ENCODE measurements around the gene MAML3.

Gene MAML3

DNA sequence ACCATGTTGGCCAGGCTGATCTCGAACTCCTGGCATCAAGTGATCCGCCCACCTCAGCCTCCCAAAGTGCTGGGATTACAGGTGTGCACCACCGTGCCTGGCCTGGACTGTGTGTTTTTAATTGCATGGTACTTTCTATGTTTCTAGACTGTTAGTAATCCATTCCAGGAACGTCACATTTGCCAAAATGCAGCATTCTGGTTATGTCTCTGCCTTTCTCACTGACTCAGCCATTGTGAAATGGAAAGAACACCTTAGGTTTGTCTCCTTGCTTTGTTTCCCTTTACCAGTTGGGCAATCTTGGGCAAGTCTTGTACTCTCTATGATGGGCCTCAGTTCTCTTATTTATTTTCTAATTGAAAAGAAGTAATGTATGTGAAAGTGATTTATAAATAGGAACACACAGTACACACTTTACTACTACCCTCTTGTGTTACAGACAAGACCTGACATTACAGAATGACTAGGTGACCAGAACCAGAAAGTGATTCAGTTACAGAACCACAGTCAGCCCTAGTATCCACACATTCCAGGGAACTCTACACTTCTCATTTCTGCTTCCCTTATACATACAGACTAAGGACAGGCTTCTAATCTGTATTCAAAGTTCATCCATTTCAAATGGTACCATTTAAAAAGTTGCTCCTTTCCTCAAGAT is 301.2 kb downstream of the MAML3 start:
- peaks cover 4 to 19% of the 10 kb centered on the region in 2 donors for H3K4me1 Mint-ChIP-seq
- H3K27ac Mint-ChIP-seq: no peak overlapping the region
- H3K4me3 Mint-ChIP-seq: no peak overlapping the region
- DNase-seq (no peak), ATAC-seq (replicated peaks) (peak in 1 of 2 donors; percentile 25)
- no peaks in the 10 kb centered on the region for H3K27me3 Mint-ChIP-seq
- H3K9me3 Mint-ChIP-seq: no peaks in the 10 kb centered on the region
- H3K36me3 Mint-ChIP-seq: no peaks in the 10 kb centered on the region

DNA sequence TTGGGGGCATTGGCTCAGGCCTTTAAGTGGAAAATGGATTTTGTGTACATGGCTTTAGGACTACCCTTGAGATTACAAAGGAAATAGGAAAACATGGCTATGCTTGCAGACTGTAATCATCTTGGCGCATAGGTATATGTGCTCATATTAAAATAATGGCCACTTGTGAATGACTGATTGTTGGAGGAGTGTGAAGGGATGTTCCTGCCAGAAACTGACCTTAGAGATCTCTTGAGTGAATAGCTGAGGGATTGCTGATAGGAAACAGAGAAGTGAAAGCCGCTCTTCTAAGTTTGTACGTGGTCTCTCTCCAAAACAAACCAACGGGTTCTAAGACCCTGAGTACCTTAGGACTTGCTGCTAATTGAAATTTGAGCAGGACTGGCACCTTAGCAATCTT is 302.3 kb downstream of the MAML3 start:
- Mint-ChIP-seq H3K4me3 (no peak overlapping the region), H3K4me1 (peaks cover 3 to 10% of the 10 kb centered on the region in 2 donors), H3K9me3 (no peaks in the 10 kb centered on the region), H3K27ac (no peak overlapping the region), H3K27me3 (no peaks in the 10 kb centered on the region), H3K36me3 (no peaks in the 10 kb centered on the region)
- DNase-seq (no peak), ATAC-seq (replicated peaks) (no peak)

DNA sequence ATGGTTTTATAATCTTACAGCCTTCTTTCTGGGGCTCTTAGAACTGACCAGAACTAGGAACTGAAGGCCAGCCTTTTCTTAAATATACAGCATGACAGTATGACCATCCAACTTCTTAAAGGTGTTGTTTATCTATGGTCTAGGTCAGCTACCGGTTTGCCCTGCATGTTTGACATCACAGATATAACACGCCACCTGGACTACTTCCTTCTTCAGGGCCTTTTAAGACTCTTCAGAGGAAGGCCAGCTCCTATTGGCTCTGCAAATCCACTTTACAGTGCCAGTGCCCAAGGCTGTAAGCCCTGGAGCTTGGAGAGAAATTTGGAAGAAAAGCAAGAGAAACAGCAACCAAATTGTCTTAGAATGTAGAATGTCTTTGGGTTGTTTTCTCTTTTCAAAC is 302.9 kb downstream of the MAML3 start:
- Mint-ChIP-seq H3K9me3 (no peaks in the 10 kb centered on the region), H3K4me3 (no peak overlapping the region), H3K36me3 (no peaks in the 10 kb centered on the region), H3K27me3 (no peaks in the 10 kb centered on the region), H3K4me1 (peaks cover 3 to 10% of the 10 kb centered on the region in 2 donors), H3K27ac (no peak overlapping the region)
- DNase-seq (no peak), ATAC-seq (replicated peaks) (peak in 1 of 2 donors; percentile 38)

DNA sequence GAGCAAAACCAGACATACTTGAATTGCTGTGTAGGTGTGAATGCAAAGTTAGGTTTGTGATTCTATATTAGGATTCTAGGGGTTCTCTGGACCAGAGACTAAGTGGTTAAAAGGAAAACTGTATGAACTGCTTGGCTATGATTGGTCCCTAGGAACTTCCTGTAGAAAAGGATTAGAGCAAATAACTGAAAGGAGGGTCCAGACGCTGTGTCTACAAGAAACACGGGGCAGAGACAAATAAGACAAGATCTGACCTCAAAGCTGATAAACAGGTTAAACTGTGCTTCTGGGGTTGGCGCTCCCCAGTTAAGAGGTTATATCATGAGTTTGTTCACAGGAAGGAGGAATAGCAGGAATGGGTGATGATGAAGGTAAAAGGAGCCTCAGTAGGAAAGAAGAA is 304.8 kb downstream of the MAML3 start:
- Mint-ChIP-seq H3K4me1 (peaks cover 3 to 10% of the 10 kb centered on the region in 2 donors), H3K4me3 (no peak overlapping the region), H3K27me3 (no peaks in the 10 kb centered on the region), H3K27ac (no peak overlapping the region), H3K36me3 (no peaks in the 10 kb centered on the region), H3K9me3 (no peaks in the 10 kb centered on the region)
- DNase-seq (no peak), ATAC-seq (replicated peaks) (no peak)

DNA sequence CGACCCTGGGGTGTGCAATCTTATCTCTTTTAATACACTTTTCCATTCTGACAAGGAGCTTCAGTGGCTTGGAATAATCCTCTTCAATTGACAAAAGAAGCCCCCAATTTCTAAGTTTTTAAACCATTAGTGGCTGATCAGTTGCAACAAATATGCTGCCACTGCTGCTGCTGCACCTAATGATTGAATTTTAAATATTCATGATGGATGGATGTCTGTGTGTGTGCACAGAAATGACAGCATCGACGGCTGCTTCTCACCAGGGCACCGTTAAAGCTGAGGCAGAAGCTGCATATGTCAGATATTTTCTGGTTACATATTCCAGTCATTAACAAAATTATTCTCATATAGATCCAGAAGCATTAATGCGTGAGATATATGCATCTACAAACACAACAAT is 306.0 kb downstream of the MAML3 start:
- no peaks in the 10 kb centered on the region for H3K36me3 Mint-ChIP-seq
- no peaks in the 10 kb centered on the region for H3K27me3 Mint-ChIP-seq
- no peak overlapping the region for H3K27ac Mint-ChIP-seq
- ATAC-seq (replicated peaks): no peak
- H3K4me1 Mint-ChIP-seq: peaks cover 3 to 10% of the 10 kb centered on the region in 2 donors
- DNase-seq: no peak
- no peak overlapping the region for H3K4me3 Mint-ChIP-seq
- H3K9me3 Mint-ChIP-seq: no peaks in the 10 kb centered on the region

DNA sequence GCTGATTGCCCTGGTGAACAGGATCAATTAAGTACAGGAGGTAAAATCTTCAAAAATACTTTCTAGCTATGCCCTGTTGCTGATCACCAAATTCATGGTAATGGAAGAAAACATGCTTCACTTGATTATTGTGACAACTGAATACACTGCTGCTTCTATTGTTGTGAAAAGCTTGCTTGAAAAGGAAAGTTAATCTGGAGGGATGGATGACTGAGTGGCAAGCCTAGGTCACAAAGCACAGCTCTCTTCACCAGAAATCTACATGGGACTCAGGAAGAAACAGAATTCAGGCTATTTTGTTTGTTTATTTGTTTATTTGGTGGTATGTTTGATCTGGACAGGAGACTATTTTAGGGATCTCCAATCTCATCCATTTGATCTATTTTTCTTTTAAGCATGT is 306.4 kb downstream of the MAML3 start:
- Mint-ChIP-seq H3K27ac (no peak overlapping the region), H3K9me3 (no peaks in the 10 kb centered on the region)

DNA sequence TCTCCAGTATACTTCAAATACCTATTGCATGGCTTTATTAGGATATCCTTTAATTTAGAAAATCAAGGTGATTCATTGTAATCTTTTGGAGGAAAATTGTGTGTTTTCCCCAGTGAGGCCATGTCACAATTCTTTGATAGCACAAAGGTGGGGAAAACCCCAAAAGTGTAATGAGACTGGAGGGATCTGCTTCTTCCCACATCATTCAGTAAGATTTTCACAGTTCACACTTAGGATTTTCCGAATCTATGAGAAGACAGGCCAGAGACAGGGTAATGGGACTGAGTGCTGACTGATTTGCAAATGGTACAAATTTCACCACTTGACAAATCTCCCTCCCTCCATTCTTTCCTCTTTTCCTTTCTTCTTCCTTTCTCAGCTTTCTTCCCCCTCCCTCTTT is 307.2 kb downstream of the MAML3 start:
- Mint-ChIP-seq H3K27ac (no peak overlapping the region), H3K36me3 (no peaks in the 10 kb centered on the region), H3K9me3 (no peaks in the 10 kb centered on the region), H3K27me3 (no peaks in the 10 kb centered on the region), H3K4me3 (no peak overlapping the region), H3K4me1 (peaks cover 3 to 9% of the 10 kb centered on the region in 2 donors)
- ATAC-seq (replicated peaks) (no peak), DNase-seq (no peak)

More for the DNA sequence above, 306.4 kb downstream of the MAML3 start:
- DNase-seq (no peak), ATAC-seq (replicated peaks) (no peak)
- Mint-ChIP-seq H3K4me3 (no peak overlapping the region), H3K36me3 (no peaks in the 10 kb centered on the region), H3K27me3 (no peaks in the 10 kb centered on the region), H3K4me1 (peaks cover 3 to 10% of the 10 kb centered on the region in 2 donors)

DNA sequence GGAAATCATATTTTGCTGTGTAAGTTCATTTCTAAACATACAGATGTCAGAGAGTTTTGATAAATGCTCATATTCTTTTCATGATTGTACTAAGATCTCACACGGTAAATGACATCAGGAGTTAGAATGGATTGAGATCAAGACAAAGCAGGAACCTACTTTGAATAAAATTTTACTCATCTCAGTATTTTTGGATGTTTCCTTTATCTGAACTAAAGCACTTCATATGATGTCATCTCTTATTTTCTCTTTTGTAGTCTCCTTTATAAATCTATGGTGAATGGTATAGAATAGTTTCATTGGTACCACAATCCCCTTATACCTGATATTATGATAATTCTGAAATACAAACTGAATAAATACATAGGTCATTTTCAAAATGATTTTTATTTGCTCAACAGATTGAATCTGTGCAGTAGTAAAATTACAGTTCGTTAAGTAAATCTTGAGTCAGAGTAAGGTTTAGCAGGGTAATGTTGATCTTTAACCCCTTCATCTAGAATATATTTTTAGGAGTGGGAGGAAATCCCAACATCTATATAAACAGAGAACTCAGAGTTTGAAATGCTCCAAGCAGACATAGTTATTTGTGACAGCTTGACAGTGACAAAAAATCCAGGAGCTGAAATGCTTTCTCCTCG is 308.4 kb downstream of the MAML3 start:
- DNase-seq: no peak
- ATAC-seq (replicated peaks): no peak
- Mint-ChIP-seq H3K27ac (no peak overlapping the region), H3K4me3 (no peak overlapping the region), H3K4me1 (no peaks in the 10 kb centered on the region), H3K9me3 (no peaks in the 10 kb centered on the region), H3K36me3 (no peaks in the 10 kb centered on the region), H3K27me3 (no peaks in the 10 kb centered on the region)

DNA sequence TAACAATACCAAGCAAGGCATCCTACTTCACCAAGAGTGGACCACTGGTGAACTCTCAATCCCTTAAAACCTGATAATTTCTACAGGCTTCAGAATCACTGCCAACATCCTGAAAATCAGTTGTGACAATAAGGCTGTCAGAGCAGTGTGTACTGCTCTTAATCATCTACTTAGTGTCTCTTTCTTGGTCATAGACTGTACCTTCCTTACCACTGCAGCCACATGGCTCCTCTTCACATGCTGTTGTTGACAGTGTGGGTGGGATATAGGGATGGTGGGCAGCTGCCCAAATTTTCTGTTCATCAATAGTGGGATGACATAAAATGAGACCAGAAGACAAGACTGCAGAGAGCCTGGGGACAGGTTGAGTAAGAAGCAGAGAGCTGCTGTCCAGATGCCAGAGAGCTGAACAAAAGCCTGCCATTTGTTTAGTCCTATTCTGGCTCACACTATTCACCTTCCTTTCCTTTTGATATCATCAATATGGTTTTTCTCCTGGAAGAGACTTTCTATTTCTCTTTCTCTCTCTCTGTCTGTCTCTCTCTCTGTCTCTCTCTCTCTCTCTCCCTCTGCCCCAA is 309.4 kb downstream of the MAML3 start:
- H3K27me3 Mint-ChIP-seq: no peaks in the 10 kb centered on the region
- ATAC-seq (replicated peaks) (peak in 1 of 2 donors; percentile 46), DNase-seq (no peak)
- H3K36me3 Mint-ChIP-seq: no peaks in the 10 kb centered on the region
- H3K4me3 Mint-ChIP-seq: no peak overlapping the region
- H3K9me3 Mint-ChIP-seq: no peaks in the 10 kb centered on the region
- no peak overlapping the region for H3K27ac Mint-ChIP-seq
- no peaks in the 10 kb centered on the region for H3K4me1 Mint-ChIP-seq

DNA sequence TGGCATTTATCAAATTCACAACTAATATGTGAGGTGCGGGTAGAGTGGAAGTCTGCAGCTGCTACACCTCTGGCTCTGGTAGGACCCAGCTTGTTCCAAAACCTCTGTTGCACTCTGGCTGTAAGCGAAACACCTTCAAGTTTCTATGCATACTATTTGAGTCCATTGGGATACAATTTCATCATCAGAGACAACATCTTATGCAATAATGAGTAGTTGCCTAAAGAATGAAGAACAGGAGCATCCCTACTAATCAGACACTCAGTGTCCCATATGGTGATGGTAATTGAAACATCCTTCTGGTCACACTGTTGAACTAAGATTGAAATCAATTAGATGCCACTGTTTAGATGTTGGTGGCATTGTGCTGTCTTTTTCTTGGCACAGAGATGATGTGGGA is 309.9 kb downstream of the MAML3 start:
- Mint-ChIP-seq H3K9me3 (no peaks in the 10 kb centered on the region), H3K36me3 (no peaks in the 10 kb centered on the region), H3K27ac (no peak overlapping the region), H3K4me1 (no peaks in the 10 kb centered on the region), H3K27me3 (no peaks in the 10 kb centered on the region), H3K4me3 (no peak overlapping the region)
- no peak for DNase-seq
- no peak for ATAC-seq (replicated peaks)

DNA sequence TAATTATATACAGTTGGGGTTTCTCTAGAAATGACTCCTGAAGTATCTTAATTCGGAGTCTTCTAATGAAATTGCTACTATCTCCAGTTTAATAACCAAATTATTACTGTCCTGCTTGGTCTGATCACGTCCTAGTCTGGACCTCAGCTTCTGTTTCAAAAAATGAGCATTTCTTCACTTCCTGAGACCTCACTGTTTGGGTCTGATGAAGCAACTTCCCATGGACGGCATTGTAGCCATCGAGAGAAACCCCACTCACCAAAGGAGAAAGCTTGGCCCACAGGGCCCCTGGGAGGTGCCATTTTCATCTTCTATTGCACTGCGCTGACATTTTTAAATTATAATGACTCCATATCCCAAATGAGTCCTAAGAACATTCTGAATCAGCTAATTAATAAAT is 310.3 kb downstream of the MAML3 start:
- ATAC-seq (replicated peaks): no peak
- Mint-ChIP-seq H3K4me1 (no peaks in the 10 kb centered on the region), H3K9me3 (no peaks in the 10 kb centered on the region), H3K27ac (no peak overlapping the region), H3K27me3 (no peaks in the 10 kb centered on the region), H3K4me3 (no peak overlapping the region), H3K36me3 (no peaks in the 10 kb centered on the region)
- DNase-seq: no peak

DNA sequence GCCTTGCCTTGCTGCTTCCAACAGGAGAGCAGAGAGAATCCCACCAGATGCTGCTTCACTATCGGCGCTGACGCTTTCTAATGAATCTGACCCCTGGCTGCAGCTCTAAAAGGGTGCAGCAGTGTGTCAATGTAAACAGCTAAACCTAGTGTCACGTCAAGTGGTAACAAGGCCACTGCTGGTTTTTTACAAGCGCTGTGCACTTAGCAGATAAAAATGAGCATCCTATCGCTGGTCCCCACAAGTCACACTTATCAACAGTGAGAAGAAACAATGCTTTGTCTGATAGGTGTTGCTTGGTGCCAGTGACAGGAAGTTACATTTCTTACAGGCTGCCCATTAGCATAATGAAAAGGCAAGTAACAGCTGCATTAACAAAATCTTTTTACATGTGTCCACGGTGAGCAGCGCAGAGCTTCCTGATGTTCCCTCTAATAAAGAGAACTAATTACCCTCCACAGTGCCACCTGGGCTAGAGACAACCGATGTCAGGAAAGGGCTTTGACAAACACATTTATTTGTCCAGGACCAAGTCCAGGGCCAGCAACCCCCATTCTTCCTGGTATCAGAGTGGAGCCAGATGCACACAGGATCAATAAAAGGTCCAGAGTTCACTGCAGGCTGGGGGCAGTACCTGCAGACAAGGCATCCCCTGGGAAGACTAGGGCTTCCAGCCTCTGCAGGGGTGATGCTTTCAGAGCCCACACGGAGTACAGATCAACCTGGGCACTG is 312.4 kb downstream of the MAML3 start:
- Mint-ChIP-seq H3K9me3 (no peaks in the 10 kb centered on the region), H3K27me3 (no peaks in the 10 kb centered on the region), H3K4me3 (no peak overlapping the region), H3K4me1 (no peaks in the 10 kb centered on the region), H3K36me3 (no peaks in the 10 kb centered on the region), H3K27ac (no peak overlapping the region)
- DNase-seq (no peak), ATAC-seq (replicated peaks) (no peak)

DNA sequence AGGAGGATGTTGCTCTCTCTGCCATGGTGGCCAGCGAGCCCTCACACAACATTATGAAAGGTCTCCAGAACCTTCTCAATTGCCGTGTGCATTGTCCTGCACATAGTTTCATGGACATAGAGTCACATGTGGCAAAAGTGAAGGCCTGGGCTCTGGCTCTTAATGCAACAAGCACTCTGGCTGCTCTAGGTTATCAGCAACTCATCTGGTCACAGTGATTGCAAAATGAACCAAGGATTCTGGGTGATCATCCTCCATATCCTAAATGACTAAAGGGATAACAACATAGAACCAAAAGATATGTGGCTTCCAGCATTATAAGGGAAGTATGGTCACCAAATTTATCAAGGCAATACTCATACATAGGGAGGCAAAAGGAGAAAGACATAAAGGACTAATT is 313.2 kb downstream of the MAML3 start:
- no peak for DNase-seq
- Mint-ChIP-seq H3K4me3 (no peak overlapping the region), H3K4me1 (no peaks in the 10 kb centered on the region), H3K9me3 (no peaks in the 10 kb centered on the region), H3K36me3 (no peaks in the 10 kb centered on the region), H3K27me3 (no peaks in the 10 kb centered on the region), H3K27ac (no peak overlapping the region)
- ATAC-seq (replicated peaks): no peak

DNA sequence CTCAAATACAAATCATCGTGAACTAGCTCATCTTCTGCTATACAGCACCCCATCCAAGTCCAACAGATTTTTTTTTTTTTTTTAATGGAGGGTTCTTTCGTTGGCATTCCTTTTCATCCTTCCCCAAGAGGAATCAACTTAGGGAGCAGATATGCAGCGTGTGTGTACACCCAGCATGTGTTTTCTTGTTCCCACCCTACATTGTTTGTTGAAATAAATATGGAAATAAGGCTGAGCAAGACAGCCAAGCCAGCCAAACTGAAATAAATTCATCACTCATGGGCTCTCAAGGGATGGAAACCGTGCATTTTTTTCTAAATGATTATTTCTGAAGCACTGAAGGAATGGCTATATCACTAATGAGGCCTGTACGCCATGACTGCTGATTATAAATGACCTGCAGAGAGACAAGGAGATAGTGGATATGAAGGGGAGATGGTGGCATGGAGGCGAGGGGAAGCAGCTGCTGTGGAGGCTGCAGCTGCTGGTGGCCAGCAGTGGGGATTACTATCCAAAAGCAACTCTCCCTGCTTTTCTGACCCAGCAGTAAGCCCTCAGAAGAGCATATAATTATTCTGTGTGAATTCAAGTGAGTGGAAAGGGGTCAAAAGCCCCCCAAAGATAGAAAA is 314.5 kb downstream of the MAML3 start:
- DNase-seq: no peak
- ATAC-seq (replicated peaks): no peak
- no peaks in the 10 kb centered on the region for H3K27me3 Mint-ChIP-seq
- no peak overlapping the region for H3K4me3 Mint-ChIP-seq
- no peaks in the 10 kb centered on the region for H3K36me3 Mint-ChIP-seq
- H3K27ac Mint-ChIP-seq: no peak overlapping the region
- H3K9me3 Mint-ChIP-seq: no peaks in the 10 kb centered on the region
- no peaks in the 10 kb centered on the region for H3K4me1 Mint-ChIP-seq

Measured in stimulated activated naive B cell treated with anti-CD40 and anti-IgM and Interleukin-4, amounts not matched to agents 10 μg/mL and 1 μg/mL and 100 μg/mL, for 72 hours (primary cell).